Suppressor macrophage (primary cell): Measurements from ENCODE around the gene C12orf76.
"Not testable (repeated sequence)": the region's sequence is repeated elsewhere in the genome, so short reads cannot be mapped to it uniquely, and the experiment has no call there.

ENCODE experiments used
- DNase-seq, 4 experiments: peaks; one replicate each; pipeline ENCODE4 v3.0.0-alpha.2; 2020 to 2022

Gene C12orf76

DNA sequence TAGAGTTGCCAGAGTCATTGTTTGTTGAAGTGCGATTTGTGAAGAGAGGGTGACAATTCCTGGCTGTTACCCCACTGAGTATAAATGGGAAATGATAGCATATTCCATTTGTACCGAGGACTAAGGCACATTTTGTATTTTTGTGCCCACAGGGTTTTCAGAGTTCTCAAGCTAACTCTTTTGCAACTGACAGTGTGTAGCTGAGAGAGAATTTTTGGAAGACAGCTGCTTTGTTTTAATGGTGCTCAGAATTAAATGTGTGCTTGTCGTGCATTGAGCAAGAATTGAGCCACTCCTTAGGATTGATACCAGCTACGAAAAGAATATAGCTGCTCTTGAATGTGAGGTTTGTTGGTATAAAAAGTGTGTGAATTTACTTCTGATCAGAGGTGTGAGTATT lies 27.4 kb downstream of the C12orf76 start:
- DNase-seq, result no peak

DNA sequence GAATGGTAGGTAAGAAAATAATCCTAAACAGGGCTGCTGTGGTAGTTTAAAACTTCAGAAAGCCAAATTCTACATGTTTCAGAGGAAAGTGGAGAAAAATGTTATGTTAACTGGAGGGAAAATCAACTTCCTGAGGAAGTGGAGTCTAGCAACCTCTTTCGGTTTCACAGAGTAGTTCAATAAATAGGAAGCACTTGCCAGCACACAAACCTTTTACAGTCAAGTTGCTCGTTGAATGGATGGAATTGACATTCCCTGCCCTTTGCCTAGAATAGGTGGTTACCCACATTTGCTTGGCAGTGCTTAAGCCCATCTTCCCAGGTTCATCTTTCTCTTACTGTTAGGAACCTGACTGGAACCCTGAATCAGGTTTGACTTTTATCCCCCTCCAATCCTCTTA lies 33.2 kb downstream of the C12orf76 start:
- DNase-seq, result peak; percentile 49 to 83 (median 68)

GRCh38 chr12:110012659-110013058 lies 35.7 kb downstream of the C12orf76 start:
- no peak for DNase-seq

DNA sequence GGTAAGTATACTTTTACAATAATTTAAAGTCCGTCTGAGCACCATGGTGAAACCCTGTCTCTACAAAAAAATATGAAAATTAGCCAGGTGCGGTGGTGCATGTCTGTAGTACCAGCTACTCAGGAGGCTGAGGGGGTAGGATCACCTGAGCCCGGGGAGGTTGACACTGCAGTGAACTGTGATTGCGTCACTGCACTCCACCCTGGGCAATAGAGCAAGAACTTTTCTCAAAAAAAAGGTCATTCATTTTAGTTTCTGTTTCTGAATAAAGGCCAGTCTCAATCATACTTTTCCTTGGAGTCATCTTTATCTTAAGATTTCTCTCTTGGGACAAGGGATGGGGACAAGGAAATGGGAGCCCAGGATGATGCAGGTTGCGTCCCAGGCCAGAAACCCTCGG lies 36.2 kb downstream of the C12orf76 start:
- no peak for DNase-seq

GRCh38 chr12:110010853-110011723 lies 37.2 kb downstream of the C12orf76 start:
- peak in 1 of 4 experiments; percentile 22 for DNase-seq

DNA sequence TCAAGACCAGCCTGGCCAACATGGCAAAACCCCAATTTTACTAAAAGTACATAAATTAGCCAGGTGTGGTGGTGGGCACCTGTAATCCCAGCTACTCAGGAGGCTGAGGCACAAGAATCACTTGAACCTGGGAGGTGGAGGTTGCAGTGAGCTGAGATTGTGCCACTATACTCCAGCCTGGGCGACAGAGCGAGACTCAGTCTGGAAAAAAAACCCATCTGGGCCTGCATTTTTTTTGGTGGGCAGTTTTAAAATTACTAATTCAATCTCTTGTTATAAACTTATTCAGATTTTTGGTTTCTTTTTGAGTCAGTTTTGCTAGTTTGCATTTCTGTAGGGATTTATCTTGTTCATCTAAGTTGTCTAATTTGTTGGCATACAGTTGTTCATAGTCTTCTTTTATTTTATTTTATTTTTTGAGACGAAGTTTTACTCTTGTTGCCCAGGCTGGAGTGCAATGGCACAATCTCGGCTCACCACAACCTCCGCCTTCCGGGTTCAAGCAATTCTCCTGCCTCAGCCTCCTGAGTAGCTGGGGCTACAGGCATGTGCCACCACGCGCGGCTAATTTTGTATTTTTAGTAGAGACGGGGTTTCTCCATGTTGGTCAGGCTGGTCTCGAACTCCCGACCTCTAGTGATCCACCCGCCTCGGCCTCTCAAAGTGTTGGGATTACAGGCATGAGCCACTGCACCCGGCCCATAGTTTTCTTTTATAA lies 39.5 kb downstream of the C12orf76 start:
- DNase-seq, result not testable (repeated sequence)

DNA sequence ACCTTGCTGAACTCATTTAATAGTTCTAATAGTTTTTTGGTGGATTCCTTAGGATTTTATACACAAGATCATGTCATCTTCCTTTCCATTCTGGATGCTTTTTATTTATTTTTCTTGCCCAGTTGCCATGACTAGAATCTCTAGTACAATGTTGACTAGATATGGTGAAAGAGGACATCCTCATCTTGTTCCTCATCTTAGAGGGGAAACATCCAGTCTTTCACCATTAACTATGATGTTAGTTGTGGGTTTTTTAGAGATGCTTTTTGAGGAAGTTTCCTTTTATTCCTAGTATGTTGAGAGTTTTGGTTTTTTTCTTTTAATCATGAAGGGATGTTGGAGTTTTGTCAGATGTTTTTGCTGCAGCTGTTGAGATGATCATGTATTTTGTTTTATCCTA lies 40.4 kb downstream of the C12orf76 start:
- DNase-seq, result peak; percentile 38 to 94 (median 64)

DNA sequence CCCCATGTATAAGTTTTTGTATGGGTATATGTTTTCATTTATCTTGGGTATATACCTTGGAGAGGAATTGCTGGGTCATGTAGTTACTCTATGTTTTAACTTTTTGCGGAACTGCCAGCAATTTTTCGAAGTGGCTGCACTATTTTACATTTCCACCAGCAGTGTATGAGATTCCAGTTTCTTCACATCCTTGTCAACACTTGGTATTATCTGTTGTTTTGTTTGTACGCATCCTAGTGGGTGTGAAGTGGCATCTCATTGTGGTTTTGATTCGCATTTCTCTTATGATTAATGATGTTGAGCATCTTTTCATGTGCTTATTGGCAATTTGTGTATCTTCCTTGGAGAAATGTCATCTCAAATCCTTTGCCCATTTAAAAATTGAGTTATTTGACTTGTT lies 42.2 kb downstream of the C12orf76 start:
- no peak for DNase-seq

DNA sequence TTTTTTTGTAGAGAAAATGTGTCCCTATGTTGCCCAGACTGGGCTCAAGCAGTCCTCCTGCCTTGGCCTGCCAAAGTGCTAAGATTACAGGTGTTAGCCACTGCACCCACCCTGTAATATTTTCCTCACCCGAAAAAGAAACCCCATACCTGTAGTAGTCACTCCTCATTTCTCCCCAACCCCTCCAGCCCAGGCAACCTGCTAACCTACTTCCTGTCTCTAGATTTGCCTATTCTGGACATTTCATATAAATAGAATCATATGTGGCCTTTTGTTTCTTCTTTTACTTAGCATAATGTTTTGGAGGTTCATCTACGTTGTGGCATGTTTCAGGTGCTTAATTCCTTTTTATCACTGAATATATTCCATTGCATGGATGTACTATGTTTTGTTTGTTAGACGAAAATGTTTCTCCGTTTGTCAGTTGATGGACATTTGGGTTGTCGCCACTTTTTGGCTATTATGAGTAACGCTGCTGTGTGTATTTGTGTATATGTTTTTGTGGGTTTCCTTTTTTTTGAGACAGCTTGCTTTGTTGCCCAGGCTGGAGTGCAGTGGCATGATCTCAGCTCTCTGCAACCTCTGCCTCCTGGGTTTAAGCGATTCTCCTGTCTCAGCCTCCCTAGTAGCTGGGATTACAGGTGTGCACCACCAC lies 42.9 kb downstream of the C12orf76 start:
- DNase-seq, result no peak

- DNase-seq, result no peak
Observed at GRCh38 chr12:110004598-110004997, 43.7 kb downstream of the C12orf76 start.

GRCh38 chr12:110002676-110003515 lies 45.4 kb downstream of the C12orf76 start:
- no peak for DNase-seq

- no peak for DNase-seq
Observed at GRCh38 chr12:110001596-110001995, 46.7 kb downstream of the C12orf76 start.

GRCh38 chr12:109999983-110000505 lies 48.3 kb downstream of the C12orf76 start:
- peak; percentile 38 to 46 (median 42) for DNase-seq

GRCh38 chr12:109999649-109999971 lies 48.7 kb downstream of the C12orf76 start:
- DNase-seq, result no peak

DNA sequence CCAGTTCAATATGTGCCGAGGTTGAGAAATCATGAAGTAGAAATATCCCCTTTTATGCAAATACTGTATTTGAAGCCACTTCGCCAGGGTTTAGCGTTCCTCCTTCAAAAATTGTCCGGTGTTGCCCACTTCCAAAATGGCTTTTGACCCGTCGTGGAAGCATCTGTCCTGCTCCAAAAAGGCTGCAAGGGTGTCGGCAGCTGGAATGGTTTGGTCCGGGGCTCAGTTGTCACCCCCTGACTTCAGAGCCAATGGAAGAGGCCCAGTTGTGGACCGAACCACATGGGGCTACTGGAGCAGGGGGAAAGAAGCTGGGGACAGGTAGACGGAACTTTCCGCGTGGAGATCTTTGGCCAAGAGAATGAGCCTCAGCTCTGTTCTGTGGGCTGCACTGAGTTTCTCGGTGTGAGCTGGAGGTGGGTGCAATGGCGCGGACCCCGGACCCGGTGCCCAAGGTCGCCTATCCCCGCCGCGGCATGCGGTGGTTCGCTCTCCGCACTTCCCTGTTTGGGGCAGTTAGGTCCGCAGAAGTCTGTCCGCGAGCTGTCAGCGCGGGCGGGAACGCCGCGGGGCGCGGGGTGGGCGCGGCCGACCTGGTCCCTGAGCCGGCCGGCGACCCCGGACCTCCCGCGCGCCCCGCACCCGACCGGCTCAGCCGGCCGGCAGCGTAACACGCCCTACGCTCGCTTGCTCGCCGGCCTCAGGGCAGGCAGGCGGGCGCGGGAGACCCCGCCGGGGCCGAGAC lies 49.2 kb downstream of the C12orf76 start, which contains the start of gene ANKRD13A:
Gene ANKRD13A (plus strand): TSS at position 527 of the 745 bp plus-strand sequence. CDS start 259 bp downstream, outside the sequence.
- DNase-seq, result peak; percentile 94 to 96 (median 96)

- DNase-seq, result no peak
Observed at GRCh38 chr12:109998241-109998903, 50.0 kb downstream of the C12orf76 start.

DNA sequence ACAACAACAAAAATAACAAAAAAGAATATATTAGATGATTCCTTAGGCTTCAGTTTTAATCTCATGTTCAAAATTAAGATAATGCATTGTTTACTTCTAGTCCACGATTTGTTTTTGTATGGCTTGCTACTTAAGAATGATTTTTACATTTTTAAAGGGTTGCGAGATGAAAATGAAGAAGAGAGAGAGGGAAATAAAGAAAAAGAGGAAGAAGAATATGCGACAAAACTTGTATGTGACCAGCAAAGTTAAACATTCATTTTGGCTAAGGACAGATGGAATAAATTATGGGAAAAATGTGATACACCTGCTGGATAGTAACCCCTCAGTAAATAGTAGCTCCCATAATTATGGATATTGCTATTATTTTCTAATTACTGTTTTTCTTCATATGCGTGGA lies 50.9 kb downstream of the C12orf76 start:
- peak in 1 of 4 experiments; percentile 29 for DNase-seq

DNA sequence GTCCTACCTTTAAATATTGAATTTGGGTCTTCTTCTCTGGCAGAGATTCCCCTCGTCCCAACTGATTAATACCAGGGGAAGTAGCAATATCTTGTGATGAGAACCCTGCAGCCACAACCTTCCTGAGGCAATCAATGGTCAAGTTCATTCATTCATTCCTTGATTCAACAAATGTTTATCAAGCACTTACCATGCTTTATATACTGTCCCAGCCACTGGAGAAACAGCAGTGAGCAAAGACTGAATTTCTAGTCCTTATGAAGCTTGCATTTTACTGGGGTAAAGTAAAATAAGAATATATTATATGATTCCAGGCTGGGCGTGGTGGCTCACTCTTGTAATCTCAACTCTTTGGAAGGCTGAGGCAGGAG lies 51.9 kb downstream of the C12orf76 start:
- DNase-seq, result no peak

DNA sequence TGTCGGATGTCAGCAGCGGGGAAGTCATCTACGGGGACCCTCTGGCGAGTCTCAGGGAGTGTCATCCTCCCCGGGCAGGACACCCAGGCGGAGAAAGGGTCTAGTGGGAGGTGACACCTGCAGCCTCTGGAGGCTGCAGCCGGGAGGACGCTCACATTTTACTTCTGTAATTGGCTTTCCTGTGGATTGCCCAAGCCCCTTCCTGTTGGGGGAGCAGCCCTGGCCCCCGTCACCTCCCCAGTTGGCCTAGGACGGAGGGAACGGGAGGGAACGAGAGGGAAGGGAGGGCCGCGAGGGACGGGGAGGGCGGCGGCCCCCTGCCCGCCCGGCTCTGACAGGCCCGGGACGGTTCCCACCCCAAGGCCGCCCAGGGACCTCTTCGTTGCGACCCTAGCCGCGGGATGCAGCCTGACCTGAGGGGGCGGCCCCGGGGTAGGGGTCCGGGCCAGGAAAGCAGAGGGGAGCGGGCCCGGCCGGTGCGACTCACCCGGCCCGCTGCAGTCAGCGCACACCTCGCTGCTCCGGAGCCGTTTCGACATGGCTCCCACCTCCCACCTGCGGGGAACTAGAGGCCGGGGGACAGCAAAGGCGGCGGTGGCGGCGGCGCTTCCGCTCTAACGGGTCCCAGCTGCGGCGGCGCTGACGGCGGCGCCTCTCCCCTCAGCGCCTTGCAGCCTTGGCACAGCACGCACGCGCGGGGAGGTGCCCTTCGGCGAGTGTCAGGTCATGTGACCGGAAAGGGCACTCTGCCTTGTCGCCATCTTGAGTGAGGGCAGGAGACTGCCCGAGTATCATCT lies 52.4 kb downstream of the C12orf76 start, which contains the start of gene GIT2:
Gene GIT2 (minus strand): TSS at position 683 of the 797 bp plus-strand sequence. CDS start 144 bp downstream, at position 539.
- peak; percentile 95 to 98 (median 98) for DNase-seq

GRCh38 chr12:109995361-109995685 lies 53.0 kb downstream of the C12orf76 start:
- peak in 3 of 4 experiments; percentile 67 to 77 (median 72) for DNase-seq
